Mononuclear cell (primary cell): ENCODE results near the gene SGIP1. TPM values are rescaled to one million over a fixed set of nuclear protein-coding genes. Genes with fewer than 3 reads are reported as not detected.

Experiments used
- H3K27me3 ChIP-seq: 2 replicates; pipeline ENCODE4 v1.6.0; 2011; ENCODE audit warnings: low read length, control low read depth; ENCODE audit not compliant: insufficient read depth
- H3K4me1 ChIP-seq: 2 replicates; pipeline ENCODE4 v1.5.1; 2011; ENCODE audit warnings: mild to moderate bottlenecking, low read length, control low read depth; ENCODE audit not compliant: insufficient read depth
- H3K4me3 ChIP-seq: 2 replicates; pipeline ENCODE4 v1.5.1; 2011; ENCODE audit warnings: mild to moderate bottlenecking, low read length, moderate library complexity
- H3K9me3 ChIP-seq: 2 replicates; pipeline ENCODE4 v1.5.1; 2011; ENCODE audit warnings: low read depth, mild to moderate bottlenecking, control low read depth, low read length
- total RNA-seq: library from RNA; depleted of rRNA; stranded (reverse); fragments of >200 nt; gene quantifications from one replicate; pipeline ENCODE4 v1.2.3, GENCODE V29; 2012

SGIP1 gene
- total RNA-seq, 1 donor, result 0.10 TPM

GRCh38 chr1:66506393-66506687, 27.6 kb upstream of the SGIP1 start:
- no peaks in the 10 kb centered on the region for H3K4me1 ChIP-seq
- no peaks in the 10 kb centered on the region for H3K9me3 ChIP-seq
- no peaks in the 10 kb centered on the region for H3K27me3 ChIP-seq
- H3K4me3 ChIP-seq, result no peak overlapping the region

DNA sequence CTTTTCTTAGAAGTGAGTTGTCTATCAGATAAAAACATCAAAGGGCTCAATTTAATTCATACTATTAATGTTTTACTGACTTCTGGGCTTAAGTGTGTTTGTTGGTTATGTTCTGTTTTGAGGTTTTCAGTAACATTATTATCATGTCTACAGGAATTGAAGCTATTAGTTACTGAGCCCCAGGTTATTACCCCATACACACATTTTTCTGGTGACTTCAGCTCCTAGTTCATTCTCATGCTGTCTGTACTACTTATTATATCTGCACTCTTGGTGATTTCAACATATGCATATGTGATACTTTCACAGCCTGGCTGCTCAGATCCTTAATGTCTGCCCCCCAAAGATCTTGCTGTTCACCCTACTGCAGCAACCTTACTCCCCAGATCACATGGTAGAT, 27.0 kb upstream of the SGIP1 start:
- no peaks in the 10 kb centered on the region for H3K27me3 ChIP-seq
- no peaks in the 10 kb centered on the region for H3K4me1 ChIP-seq
- no peak overlapping the region for H3K4me3 ChIP-seq
- no peaks in the 10 kb centered on the region for H3K9me3 ChIP-seq

- H3K9me3 ChIP-seq, result no peaks in the 10 kb centered on the region
- no peaks in the 10 kb centered on the region for H3K27me3 ChIP-seq
- no peaks in the 10 kb centered on the region for H3K4me1 ChIP-seq
- no peak overlapping the region for H3K4me3 ChIP-seq
Measured at GRCh38 chr1:66510407-66510806, 23.5 kb upstream of the SGIP1 start.

GRCh38 chr1:66511118-66511517, 22.8 kb upstream of the SGIP1 start:
- Histone ChIP-seq H3K4me3 (no peak overlapping the region), H3K27me3 (no peaks in the 10 kb centered on the region), H3K4me1 (no peaks in the 10 kb centered on the region), H3K9me3 (no peaks in the 10 kb centered on the region)

DNA sequence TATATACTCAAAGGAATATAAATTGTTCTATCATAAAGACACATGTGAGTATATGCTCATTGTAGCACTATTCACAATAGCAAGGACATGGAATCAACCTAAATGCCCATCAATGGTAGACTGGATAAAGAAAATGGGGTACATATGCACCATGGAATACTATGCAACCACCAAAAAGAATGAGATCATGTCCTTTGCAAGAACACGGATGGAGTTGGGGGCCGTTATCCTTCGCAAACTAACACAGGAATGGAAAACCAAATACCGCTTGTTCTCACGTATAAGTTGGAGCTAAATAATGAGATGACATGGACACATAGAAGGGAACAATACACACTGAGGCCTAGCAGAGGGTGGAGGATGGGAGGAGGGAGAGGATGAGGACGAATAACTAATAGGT, 16.0 kb upstream of the SGIP1 start:
- H3K9me3 ChIP-seq, result no peaks in the 10 kb centered on the region
- no peaks in the 10 kb centered on the region for H3K27me3 ChIP-seq
- no peak overlapping the region for H3K4me3 ChIP-seq
- H3K4me1 ChIP-seq, result no peaks in the 10 kb centered on the region

DNA sequence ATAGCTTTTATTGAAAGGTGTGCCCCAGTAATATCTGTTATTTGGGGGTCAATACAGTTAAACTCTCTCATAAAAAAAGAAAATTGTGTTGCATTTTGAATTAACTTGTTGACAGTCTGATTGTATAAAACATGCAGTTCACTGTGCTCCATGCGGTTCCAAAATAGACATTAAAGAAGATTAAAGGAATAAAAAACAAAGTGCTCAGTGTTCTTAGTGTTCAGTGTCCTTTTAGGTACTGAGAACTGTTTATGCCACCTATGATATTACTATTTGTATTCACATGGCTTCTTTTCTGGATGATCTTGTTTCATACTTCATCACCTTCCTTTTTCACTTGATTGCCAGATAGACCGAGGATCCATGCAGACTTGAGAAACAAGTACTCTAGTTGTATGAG, 15.3 kb upstream of the SGIP1 start:
- Histone ChIP-seq H3K9me3 (no peaks in the 10 kb centered on the region), H3K4me3 (no peak overlapping the region), H3K4me1 (no peaks in the 10 kb centered on the region), H3K27me3 (no peaks in the 10 kb centered on the region)

DNA sequence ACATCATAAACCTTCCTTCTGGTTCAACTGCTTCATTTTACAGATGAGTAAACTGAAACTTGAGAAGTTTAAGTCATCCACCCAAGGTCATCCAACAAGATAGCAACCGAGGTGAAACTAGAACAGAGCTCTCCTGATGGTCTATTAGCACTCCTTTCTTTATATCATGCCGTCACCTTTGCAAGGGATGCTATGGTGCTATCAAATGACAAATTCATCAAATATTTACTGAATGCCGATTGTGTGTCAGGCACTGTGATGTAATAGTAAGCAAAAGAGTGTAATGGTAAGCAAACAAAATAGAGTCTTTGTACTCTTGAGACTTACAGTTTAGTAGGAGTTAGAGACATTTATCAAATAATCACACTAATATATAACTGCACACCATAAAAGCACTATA, 14.0 kb upstream of the SGIP1 start:
- H3K4me1 ChIP-seq, result no peaks in the 10 kb centered on the region
- no peak overlapping the region for H3K4me3 ChIP-seq
- no peaks in the 10 kb centered on the region for H3K9me3 ChIP-seq
- no peaks in the 10 kb centered on the region for H3K27me3 ChIP-seq

DNA sequence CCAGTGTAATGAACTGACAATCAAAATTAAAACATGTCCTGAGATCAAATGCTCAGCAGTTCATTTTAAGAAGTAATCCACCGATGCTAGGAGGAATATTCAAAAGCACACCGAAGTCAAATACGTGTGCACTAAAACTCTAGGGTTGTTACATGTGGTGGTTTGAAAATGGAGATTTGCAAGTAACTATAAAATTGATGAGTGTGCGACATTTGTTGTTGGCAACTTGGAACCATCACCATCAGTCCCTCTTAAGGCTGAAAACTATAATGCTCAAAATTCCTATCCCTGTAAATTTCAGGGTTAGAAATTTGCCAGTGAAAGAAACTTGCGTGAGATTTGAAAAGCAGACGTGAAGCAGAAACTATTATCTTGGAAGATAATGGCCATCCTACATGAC, 13.3 kb upstream of the SGIP1 start:
- H3K4me1 ChIP-seq, result no peaks in the 10 kb centered on the region
- no peak overlapping the region for H3K4me3 ChIP-seq
- no peaks in the 10 kb centered on the region for H3K27me3 ChIP-seq
- no peaks in the 10 kb centered on the region for H3K9me3 ChIP-seq

DNA sequence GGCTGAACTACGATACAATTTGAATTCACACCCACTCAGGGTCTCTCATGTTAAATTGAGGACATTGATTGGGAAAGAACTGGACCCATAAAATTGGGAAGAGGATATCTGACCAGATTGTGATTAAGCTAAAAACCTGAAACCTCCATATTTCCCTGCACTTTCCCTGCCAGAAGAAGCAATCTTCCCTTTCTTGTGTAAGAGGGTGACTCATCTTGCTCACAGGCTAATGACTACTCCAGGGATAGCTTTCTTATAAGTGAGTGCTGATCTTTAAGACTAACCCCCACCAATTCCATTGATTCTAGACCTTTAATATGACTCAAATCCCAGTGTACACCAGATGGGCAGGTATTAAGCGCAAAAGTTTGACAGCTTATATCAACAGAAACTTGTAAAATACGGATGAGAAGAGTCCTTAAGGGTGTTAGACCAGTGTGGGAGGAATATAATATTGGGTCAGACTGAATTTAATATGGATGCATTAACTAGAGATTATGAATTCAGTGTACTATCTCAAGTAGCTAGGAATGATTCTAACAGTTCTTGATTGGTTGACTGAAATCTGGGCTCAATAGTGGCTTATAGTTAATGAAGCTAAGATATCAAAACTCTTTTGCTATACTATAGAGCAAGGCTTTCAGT, 12.1 kb upstream of the SGIP1 start:
- no peaks in the 10 kb centered on the region for H3K27me3 ChIP-seq
- no peaks in the 10 kb centered on the region for H3K4me1 ChIP-seq
- no peaks in the 10 kb centered on the region for H3K9me3 ChIP-seq
- H3K4me3 ChIP-seq, result no peak overlapping the region

DNA sequence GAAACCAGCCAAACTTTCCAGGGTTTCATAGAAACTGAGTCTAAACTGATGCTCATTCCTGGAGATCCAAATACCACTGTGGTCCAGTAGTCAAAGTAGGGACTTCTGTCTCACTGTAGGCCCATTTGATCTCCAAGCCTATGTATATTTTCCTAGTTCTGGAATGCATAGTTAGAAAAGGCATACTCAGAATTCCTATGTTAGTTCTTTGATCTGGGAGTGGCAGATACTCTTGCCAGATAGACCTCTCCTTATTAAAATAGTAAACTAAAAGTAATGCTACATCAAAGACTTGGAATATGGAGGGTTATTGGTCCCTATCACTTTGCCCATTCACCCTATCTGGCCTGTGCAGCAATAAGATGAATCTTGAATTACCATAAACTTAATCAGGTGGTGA, 10.4 kb upstream of the SGIP1 start:
- Histone ChIP-seq H3K27me3 (no peaks in the 10 kb centered on the region), H3K4me3 (no peak overlapping the region), H3K4me1 (no peaks in the 10 kb centered on the region), H3K9me3 (no peaks in the 10 kb centered on the region)

DNA sequence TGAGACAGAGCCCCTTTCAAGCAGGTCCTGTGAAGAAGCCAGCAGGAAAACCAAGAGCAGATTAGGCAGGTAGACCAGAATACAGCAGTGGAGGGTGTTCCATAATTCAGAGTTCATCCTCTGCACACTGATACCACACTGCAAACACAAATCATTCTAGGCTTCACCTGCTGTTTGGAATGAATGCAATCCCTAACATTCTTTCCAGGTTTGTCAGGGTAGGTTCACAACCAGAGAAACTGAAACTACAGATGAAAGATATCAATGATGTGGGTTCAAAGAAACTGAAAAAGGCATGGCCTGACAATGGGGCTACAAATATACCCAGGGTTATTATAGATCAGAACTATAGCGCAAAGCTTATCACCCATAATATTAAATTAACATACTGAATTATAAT, 8.9 kb upstream of the SGIP1 start:
- Histone ChIP-seq H3K27me3 (no peaks in the 10 kb centered on the region), H3K4me1 (no peaks in the 10 kb centered on the region), H3K9me3 (no peaks in the 10 kb centered on the region), H3K4me3 (no peak overlapping the region)

DNA sequence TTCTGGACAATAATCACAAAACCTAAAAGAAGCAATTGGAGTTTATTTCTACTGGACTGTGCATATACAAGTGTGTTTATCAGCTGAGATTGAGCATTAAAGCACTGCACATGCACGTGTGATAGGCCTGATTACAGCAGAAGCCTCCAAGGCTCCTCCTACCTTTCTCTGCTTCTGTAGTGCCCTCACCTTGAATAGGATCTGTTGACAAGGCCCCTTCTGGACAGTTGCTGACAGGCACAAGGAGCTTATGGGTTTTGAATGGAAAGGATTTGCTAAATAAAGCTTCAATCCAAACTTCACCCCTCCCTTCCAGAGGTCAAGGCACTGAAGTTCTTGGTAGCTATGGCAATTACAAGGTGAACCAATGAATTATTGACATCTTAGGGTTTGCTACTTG, 7.9 kb upstream of the SGIP1 start:
- Histone ChIP-seq H3K4me1 (no peaks in the 10 kb centered on the region), H3K9me3 (no peaks in the 10 kb centered on the region), H3K4me3 (no peak overlapping the region), H3K27me3 (no peaks in the 10 kb centered on the region)

DNA sequence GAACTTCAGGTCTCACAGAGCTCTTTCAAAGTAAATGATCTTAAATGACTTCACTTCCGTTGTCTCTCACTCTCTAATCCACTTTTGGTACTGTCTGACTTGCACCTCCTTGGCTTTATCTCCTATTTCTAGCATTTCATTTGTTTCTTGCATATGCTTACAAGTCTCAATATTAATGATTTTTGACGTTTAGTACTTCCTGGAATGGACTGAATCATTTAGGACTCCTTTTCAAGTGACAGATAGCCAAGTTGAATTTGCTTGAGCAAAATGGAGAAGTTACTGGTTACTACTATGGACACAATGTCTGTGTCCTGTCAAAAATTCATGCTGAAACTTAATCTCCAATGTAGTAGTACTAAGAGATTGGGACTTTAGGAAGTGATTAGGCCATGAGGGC, 7.0 kb upstream of the SGIP1 start:
- peaks cover 8% of the 10 kb centered on the region for H3K27me3 ChIP-seq
- H3K9me3 ChIP-seq, result no peaks in the 10 kb centered on the region
- H3K4me1 ChIP-seq, result no peaks in the 10 kb centered on the region
- no peak overlapping the region for H3K4me3 ChIP-seq

DNA sequence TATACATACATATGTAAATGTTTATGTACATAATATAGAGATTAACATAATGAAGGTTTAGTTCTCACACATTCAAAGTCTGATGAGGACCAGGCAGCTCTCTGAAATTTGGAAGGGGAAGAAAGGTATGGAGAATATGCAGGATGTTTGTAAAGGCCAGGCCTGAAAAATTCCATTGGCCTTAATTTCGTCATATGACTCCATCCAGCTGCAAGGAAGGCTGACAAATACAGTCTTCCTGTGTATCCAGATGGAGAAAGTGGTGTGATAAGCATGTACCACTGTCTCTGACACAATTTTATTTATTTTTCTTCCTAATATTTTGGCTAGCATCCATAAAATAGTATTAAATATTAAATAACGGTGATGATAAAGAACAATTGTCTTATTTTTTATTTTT, 6.3 kb upstream of the SGIP1 start:
- Histone ChIP-seq H3K27me3 (peaks cover 15% of the 10 kb centered on the region), H3K9me3 (no peaks in the 10 kb centered on the region), H3K4me1 (peaks cover 4% of the 10 kb centered on the region), H3K4me3 (no peak overlapping the region)

- peaks cover 13% of the 10 kb centered on the region for H3K4me1 ChIP-seq
- peaks cover 22% of the 10 kb centered on the region for H3K27me3 ChIP-seq
- no peak overlapping the region for H3K4me3 ChIP-seq
- H3K9me3 ChIP-seq, result no peaks in the 10 kb centered on the region
Measured at GRCh38 chr1:66528580-66528979, 5.4 kb upstream of the SGIP1 start.

GRCh38 chr1:66532214-66532613, 1.7 kb upstream of the SGIP1 start:
- H3K4me3 ChIP-seq, result no peak overlapping the region
- no peaks in the 10 kb centered on the region for H3K9me3 ChIP-seq
- H3K27me3 ChIP-seq, result peaks cover 30% of the 10 kb centered on the region

More at GRCh38 chr1:66532214-66532613, 1.7 kb upstream of the SGIP1 start:
- peaks cover 15% of the 10 kb centered on the region for H3K4me1 ChIP-seq
